ENCODE results near the gene TLX1.

The TLX1 gene

DNA sequence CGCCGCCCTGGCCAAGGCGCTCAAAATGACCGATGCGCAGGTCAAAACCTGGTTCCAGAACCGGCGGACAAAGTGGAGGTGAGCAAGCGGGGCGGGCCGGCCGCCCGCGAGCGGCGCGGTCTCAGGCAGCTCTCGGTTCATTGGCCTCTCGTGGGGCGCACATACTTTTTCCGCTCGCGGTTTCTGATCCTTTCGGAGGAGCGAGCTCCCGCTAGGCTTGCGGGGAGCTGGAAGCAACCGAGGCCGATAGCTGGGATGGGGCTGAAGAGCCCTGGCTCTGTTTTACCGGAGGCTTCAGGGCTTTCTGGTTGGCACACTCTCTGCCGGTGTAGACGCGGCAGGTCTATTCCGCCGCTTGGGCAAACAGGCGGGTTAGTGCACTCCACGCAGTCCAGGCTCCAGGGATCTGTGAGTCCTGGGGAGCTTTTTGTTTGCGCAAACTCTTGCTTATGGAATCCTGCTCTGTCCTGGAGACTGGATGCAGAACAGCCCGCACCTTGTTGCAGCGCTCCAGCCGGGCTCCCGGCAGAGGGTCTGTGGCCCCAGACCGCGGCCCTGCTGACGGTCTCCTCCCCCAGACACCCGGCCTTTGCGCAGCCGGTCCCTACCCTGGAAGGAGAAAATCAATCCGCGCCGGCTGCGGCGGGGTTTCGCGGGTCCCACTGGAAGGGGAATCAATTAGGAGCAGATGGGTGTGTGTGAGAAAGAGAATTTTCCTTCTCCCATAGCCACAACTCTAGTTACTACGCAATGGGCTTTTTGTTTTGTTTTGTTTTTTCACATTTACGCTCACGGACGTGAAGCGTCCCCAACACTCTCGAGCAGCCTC, 3.4 kb downstream of the TLX1 start:
- no peak for DNase-seq

DNA sequence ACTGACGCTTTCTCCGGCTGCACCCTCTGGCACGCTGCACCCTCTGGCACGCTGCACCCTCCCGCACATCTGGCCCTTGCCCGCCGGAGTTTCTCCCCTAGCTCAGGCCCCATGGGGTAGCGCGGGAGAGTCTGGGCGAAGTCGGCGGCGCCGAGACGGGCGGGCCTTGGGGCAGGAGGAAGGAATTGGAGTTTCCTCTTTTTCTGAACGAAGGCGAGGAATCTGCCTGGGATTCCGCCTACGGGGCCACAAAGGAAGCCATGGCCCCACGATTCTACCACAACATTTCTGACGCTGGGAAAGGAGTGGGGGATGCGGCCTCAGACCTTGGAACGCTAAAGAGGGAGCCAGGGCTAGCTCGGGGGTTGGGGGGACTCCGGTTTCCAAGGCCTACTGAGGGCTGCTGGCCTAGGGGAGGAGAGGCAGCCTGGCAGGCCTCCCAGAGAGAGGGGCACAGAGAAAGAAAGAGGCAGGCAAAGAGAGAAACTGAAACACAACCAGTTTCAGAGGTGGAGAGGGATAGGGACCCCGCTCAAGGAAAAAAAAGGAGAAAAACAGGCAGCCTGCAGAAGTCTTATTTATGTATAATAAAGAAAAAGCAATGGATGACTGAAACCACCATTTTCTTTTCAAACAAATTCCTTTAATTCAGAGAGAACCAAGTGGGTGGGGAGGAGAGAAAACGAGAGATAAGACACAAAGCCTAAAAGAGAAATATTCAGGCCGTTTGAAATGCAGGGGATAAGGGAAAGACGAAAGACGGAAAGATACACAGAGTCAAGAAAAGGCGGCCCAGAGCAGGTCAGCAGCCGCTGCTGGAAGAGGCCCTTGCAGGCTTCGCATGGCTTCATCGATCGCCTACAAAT, 4.3 kb downstream of the TLX1 start:
- DNase-seq, result no peak

DNA sequence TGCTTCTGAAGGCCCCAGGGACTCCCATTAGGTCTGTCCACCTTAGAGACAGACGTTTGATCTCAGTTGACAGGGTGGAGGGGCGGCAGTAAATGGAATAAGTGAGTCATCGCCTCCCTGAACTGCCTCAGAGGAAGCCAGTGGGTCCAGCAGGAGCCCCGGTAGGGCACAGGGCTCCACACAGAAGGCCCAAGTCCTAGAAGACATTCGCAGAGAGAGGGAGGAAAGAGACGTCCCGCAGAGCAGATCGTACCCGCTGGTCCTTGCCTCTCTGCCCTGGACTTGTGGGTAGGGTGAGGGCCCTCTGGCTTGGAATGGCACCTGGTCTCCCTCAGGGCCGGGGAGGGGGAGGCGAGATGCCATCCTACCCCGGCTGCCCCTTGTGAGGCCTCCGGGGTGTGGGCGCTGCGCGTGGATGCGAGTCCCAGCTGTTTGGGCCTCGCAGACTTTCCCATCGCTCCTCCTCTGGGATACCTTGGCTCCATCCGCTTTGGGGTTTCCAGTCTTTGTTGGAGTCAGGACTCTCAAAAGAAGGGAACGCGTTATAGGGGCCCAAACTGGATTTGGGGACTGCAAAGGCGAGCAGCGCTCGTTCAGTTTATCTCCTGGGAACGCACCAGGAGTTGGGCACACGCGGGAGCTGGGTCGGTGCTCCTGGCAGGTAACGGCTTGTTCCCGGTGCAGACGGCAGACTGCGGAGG, 5.1 kb downstream of the TLX1 start:
- DNase-seq, result no peak

DNA sequence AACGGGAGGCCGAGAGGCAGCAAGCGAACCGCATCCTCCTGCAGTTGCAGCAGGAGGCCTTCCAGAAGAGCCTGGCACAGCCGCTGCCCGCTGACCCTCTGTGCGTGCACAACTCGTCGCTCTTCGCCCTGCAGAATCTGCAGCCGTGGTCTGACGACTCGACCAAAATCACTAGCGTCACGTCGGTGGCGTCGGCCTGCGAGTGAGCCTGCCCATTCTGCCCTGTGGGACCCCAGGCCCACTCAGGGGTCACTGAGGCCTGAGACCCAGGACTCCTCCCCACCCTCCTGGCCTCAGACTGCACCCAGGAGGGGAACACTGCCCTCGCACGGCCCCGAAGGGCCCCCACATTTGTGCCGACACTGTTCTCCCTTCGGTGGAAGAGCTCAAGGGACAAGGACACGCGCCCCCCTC, 5.6 kb downstream of the TLX1 start:
- DNase-seq, result no peak

DNA sequence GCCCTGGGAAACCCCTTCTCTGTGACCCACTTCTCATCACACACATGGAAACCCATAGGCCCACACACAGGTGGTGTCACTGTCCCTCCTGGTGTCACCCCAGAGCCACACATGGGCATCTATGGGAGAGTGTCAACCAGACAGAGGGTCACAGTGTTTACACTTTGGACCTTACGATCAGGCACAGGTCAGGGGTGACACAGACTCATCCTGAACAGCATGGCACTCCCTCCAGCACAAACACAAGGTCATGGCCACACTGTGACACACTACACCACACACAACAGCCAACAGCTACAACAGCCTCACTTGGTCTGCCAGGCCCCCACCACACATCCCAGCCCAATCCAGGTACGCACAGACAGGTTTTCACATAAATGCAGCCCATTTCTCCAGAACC, 6.2 kb downstream of the TLX1 start:
- no peak for DNase-seq

DNA sequence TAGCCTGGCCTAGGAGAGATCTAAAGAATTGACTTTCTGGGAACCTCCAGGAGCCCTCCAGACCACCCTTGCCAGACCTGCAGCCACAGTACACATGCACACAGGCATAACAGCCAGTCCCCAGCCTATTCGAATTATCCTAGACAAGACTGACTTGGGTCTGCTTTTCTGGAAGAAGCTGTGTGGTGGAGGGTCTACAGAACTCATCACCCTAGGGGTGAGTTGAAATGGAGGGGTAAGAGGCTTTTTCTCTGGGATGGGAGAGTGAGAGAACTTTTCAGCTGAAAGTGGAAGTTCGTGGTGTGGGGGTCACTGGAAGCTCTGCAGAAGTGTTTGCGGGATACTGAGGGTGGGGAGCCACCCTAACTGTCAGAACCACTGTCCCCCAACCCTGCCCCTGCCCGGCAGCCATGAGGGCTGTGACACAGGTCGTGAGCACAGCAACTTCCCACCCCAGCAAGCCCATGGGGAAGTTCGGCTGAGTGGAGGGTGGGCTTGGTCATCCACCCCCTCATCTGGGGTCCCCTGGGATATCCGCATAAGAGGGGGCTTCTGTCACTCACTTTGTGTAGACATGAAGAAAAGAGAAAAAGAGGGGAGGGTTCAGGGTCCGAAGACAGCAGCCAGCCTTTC, 7.8 kb downstream of the TLX1 start:
- DNase-seq, result no peak

DNA sequence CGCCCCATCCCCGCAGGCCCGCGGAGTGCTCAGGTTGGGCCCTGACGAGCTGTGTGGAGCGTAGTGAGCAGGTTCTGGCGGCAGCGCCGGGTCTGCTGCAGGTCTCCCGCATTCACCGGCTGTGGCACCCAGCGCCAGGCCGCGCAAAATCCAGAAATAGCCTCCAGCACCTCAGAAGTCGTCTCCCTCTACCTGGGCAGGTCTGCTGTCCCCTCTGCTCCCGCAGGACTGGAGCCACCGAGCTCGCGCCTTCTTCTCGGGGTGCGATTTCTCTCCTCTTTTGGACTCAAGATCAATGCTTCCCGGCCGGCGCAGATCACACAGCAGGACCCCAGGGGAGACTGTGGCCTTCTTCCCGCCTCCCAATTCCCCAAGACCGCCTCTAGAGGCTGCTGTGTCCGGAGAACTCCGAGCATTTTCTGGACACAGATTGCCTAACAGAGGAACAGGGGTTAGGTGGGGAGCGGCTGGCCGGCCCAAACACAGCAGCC, 8.4 kb downstream of the TLX1 start:
- no peak for DNase-seq

DNA sequence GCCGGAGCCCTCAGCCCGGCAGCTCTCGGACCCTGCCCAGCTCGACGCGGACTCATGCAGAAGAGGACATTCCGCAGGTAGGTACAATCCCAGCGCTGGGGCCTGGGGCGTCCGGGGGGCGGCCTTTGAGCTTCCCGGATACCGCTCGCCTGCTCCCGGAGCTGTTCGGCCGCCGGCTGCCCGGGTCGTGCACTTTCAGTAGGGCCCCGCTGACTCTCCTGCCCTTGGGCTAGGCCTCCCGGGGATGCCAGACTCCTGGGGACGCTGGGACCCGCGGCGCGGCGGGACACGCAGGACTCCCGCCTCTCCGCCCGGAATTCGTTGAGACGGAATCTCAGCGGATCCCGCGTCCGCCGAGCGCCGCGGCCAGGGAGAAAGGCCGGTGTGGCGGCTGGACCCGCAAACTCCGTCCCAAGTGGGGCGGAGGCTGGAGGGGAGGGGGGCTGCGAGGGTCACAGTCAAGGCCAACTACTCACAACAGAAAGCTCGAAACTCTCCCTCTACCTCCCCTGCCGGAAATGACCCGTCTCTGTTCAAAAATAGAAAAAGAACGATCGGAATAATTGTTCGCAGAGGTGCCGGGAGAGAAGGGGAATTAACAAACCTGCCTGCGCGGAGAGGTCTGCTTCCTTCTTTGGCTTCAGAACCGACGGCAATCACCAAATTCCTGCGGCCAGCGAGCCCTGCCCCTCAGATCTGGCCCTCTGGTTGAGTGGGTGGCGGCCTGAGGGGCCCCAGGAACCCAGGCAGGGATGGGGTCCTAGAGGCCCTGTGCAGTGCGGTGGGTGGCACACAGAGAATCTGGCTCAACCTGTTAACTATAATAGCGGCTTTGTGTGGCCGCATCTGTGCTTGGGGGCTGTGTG, 9.2 kb downstream of the TLX1 start:
- no peak for DNase-seq

DNA sequence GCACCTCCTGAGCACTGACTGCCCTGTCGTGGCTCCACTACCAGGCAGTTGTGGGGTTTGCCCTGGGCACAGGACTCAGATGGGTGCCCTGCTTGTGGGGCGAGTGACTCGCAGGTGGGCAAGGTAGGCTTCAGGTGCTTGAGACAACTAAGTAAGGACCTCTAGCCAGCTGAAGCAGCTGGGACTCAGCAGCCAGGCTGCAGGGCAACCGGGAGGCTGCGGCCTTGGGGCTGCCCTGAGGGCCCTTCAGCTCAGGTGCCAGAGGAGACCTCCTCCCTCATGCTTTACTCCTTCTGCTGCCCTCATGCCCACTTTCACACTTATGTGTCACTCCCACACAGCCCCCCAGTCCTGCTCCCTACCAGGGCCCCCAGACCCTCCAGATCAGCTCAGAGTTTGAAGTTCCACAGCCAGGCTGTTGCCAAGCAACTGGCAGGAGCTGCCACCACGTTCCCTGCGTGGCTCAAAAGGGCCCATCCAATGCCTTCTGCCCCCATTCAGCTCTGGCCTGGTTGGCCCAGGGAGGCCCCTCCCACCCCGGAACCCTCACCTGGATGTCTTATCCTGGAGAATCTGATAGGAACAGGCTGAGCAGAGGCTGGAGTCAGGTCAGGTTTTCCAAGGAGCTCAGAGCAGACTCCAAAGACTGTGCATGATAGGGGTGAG, 10.0 kb downstream of the TLX1 start:
- no peak for DNase-seq

DNA sequence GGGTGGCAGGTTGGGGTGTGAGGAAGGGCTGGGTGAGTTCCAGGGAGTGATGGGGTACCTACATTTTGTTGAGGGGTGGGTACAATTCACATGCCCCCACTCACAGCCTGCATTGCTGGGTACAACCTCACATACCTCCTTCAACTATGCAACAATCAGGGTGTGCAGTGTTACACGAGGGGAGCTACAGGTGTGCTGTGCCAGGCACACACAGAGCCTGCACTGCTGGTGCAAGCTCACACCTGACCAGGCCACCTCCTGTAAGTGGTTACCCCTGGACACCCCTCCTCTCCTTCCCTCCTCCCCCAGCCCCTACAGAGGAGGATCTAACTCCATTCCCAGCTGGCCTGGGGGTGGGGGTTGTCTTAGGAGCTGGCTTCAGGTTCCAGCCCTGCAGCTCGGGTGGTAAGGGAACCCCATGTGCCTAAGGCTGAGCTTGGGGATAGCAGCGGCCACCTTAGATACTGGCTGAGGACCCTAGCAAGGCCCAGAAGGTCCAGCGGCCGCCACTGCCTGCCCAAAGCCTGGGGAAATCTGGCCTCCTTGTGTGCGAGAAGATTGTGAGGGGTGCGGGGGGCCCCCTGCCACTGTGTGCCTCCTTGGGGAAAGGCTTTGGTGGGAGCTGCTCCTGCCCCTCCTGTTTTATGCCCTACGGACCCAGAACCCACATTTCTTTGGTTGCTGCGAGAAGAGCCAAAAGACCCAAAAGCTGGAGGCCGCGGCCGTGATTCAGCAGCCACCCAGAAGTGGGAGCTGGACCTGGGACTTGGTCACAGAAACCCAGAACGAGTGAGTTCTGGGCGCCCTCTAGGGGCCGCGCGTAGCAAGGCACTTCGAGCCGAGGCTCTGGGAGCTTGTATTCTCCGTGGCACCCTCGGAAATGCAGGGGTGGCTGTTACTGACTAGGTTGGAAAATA, 10.8 kb downstream of the TLX1 start:
- peak; percentile 45 to 65 for DNase-seq

DNA sequence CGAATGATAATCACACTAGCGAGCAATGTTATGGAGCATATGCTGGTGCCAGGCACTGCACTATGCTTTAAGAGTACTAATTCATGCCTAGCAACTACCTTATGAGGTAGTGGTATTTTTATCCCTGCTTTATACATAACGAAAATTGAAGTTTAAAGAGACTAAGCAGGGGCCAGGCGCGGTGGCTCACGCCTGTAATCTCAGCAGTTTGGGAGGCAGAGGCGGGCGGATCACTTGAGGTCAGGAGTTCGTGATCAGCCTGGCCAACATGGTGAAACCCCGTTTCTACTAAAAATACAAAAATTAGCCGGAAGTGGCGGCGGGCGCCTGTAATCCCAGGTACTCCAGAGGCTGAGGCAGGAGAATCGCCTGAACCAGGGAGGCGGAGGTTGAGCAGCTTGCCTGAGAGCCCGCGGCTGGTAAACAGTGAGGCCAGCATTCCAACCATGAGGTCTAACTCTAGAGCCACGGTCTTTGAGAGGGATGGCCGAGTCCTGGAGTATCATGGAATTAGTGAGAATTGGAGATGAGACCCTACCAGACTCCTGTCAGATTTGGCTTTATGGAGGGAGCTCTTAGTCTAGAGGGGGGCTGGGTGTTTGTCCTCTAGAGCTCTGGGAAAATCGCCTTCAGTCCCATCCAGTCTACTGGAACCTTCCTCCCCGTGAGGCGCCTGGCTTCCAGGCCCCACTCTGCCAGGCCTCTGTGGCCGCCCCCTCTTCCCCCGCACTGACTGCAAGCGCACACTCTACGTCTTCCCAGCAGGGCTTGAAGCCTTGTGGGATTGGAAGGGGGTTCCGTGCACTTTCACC, 11.6 kb downstream of the TLX1 start:
- no peak for DNase-seq

DNA sequence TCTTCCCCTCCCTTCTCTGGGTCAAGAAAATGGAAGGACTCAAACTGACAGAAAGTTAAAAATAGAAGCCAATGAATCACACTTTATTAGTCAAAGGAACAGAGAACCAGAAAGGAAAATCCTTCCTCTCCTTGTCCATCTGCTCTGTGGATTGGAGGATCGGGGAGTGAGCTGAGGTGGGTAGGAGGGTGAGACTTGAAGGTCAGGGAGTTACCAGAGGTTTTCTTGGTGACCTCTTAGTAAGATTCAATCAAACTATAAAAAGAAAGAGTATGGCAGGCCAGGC, 12.2 kb downstream of the TLX1 start:
- DNase-seq, result no peak

DNA sequence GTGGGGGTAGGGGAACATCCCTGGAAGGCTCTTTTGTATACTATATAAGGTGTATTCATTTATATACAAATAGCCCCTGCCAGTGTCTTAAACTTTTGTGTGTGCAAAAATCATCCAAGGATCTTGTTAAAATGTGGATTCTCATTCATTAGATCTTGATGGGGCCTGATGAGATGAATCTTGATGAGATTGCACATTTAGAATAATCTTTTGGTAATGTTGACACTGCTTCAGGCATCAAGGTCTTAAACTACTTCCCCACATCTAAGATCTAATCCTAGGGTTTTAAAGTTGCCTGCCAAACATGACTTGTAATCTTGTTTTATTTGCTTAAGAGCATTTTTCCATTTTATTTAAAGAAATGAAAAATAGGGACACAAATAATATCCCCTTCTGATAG, 13.0 kb downstream of the TLX1 start:
- no peak for DNase-seq

DNA sequence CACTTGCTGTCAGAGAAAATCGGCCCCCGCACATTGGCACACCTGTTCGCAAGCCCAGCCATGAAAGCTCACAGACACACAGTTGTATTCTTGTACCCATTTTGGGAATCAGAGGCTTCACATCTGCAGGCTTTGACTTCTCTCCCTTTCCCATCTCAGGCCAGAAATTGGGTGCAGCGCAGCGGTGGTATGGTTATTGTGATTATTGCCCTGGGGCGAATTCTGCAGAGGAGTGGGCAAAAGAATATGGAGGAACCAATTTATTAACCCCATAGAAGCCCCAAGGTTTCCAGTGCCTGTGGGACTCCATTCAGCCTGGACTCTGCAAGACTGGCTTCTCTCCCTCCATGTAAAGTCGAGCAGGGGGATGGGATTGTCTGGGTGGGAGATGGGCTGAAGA, 14.0 kb downstream of the TLX1 start:
- DNase-seq, result no peak

DNA sequence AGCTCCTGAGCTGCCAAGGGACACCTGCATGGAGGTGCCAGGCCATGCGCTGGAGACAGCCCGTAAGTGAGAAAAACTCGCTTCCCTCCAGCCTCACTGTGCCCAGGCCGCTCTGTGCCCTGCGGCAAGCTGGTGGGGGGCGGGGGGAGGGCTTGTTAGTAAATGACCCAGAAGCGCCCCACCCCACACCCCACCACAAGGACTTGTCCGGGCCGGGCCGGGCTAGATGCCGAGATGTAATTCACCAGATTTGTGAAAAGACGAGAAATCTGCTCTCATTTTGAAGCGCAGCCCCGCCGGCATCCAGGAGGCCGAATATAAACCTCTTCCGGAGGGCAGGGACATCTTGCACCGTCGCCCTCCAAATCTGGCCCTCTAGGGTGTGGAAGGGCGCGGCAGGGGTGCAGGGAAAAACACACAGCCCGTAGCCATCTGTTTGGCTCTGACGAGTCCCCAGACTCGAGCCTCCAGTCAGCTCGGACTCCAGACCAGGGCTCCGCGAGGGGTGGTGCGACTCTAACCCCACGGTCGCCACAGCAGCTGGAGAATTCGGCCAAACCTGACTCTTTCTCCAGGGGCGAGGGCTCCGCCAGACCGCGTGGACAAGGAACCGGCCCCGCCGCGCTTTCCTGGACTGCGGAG, 14.8 kb downstream of the TLX1 start:
- DNase-seq, result no peak

DNA sequence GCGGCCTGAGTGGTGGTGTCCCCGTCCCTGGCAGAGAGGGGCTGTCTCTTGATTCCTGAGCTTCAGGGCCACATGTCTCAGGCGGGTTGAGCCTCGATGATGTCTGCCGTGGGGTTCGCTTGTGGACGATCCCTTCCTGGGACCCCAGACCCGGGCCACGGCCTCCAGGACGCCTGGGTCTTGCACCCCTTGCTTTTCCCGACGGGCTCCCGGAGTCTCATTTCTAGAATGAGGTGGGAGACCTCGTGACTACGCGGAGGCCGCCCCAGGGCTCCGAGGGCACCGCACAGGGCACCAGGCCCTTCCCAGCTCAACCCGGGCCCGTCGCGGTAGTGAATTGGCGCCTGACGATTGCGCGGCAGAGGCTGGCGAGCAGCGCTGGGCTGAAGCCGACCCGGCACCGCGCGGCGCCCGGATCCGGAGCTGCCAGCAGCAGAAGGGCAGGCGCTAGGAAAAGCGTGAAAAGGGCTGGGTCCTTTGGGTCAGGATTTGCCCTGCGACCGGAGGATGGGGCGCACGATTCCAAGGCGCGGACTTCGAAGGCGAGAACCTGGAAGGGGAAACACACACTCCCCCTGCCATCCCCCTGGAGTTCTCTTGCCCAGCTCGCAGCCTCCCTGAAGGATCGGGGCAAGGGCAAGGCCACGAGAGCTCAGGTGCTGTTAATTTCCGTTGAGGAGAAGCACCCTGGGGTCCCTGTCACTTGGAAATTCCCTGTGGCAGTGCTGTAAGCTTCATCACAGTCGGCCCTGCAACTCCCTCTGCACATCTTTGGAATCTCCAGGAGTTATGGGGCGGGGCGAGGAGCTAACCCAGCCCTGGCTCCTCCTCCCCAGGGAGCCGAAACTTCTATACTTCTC, 15.5 kb downstream of the TLX1 start:
- DNase-seq, result no peak

DNA sequence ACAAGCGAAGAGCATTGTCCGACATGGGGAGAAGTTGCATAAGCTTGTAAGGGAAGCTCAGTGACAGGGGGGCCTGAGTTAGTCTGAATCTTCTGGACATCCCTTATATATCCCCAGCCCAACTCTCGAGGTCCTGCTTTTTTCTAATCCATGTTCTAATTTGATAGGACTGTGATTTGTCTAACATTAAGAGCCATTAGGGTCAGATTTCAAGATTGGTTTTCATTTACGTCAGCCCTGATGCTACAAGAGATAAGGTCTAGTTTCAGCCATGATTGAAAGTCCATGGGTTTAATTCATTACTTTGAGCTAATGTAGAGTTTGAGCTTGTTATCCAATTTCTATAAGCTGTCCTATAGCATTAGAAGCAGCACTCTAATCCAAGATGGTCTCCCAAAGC, 20.3 kb downstream of the TLX1 start:
- DNase-seq, result no peak

DNA sequence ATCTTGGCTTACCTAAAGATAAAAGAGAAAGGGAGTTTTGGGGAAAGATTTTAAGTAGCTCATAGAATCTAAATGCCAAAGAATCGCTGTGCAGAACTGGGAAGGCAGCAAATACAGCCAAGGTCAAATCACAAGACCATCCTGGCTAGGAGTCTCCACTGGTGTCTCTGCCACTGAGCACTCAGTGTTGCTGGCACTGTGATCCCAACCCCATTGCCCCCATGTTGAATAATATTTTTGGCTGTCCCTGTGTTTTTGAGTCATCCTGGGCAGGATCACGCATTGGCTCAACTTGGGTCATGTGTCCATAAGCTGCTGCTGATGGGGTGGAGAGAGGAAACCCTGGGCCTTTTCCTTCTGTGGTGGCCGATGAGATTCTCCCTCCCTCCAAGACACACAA, 21.2 kb downstream of the TLX1 start:
- no peak for DNase-seq
